T-helper 9 cell (primary cell): ENCODE data around the gene VSIG4.
"Not testable (repeated sequence)": the region's sequence is repeated elsewhere in the genome, so short reads cannot be mapped to it uniquely, and the experiment has no call there.

Source experiments
- DNase-seq: peaks from one replicate; pipeline ENCODE4 v3.0.0-alpha.2; 2020
- total RNA-seq, 2 donors: gene quantifications; one replicate each; lab custom pipeline; 2026; lab: John Stamatoyannopoulos, UW

The VSIG4 gene
- 0 to 0.07 reads per million in 2 donors for total RNA-seq

DNA sequence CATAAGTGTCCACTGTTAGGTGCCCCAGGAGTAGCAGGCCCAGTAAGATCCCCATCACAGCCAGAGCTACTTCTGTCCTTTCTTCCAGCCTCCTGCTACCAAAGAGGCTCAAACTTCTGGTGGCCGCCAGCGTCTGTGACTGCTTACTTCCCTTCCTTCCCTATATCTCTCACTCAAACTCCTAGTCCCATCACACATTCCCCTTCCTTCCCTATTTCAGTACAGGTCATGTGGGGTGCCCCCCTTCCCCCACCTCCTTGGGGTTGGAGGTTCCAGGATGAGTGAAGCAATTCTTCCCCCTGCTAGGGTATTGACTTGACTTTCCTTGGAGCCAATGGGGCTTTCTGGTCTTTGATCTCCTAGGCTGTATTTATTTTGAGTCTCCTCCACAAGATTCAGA, at the start of gene VSIG4:
VSIG4 (minus strand) TSS at position 137 of the 400 bp plus-strand sequence; CDS start at position 55, 82 bp downstream.
- no peak for DNase-seq

GRCh38 chrX:66076801-66077200, 36.9 kb upstream of the VSIG4 start:
- no peak for DNase-seq

DNA sequence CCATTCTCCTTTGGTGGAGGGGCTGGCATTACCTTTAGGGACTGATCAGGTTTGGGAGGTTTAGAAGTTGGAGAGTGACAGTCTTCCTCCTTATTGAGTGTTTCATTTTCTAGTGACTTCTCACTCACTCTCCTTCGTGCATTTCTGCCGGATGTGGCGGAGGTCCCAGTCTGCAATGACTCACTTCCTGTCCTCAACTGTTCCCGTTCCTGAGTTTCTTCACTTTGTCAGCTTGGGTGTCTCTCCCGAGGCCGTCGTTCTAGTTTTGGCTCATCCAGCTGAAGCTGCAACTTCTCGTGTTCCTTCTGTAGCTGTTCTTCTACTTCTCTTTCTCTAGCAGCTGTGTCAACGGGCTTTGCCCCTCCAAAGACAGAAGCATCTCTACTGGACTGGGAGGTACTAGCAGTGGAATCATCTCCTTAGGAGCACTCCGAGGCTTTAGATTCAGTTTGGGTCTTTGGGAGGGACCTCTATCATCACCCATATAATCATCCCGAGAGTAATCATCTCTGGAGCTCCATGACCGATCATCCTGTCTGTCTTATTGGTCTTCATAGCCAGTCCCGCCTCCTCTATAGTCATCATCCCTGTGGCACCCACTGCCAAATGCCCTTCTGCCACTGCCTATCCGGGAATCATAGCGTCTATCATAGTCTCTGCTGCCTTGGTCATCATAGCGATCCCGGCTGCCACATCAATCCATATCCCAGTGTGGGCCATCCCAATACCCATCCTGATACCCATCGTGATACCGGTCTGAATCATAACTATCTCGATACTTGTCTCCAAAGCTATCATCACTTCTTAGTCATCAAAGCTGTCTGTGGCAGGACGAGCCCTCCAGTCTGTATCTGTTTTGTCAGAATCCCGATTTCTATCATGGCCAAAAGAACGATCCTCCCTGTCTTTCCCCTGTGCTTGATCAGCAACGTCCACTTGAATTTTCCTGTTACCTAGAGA, 35.3 kb upstream of the VSIG4 start:
- DNase-seq = peak; percentile 8

GRCh38 chrX:66071126-66071525, 31.2 kb upstream of the VSIG4 start:
- DNase-seq = no peak

DNA sequence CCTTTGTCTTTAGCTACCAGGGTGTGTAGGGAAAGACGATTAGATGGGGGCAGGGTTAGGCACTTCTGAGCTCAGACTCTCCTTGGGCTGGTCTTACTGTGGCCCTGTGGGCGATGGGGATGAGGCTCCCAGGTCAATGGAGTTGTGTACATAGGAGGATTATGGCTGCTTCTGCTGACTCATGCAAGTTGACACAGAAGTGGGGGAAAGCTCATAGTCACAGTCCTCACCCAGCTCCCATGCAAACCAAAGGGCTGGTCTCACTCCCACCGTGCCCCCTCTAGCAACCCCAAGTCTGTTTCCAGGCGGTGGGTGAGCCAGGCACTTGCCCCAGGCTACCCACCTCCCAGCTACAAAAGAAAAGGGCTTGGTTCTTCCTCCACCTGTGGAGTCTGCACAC, 24.4 kb upstream of the VSIG4 start:
- DNase-seq = no peak

DNA sequence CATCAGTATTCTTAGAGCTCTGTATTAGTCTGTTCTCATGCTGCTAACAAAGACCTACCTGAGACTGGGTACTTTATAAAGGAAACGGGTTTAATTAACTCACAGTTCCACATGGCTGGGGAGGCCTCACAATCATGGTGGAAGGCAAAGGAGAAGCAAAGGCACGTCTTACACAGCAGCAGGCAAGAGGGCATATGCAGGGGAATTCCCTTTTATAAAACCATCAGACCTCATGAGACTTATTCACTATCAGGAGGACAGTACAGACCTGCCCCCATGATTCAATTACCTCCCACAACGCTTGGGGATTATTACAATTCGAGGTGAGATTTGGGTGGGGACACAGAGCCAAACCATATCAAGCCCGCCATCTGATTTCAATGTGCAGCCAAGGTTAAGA, 17.1 kb upstream of the VSIG4 start:
- not testable (repeated sequence) for DNase-seq

GRCh38 chrX:66054978-66055377, 15.1 kb upstream of the VSIG4 start:
- no peak for DNase-seq

GRCh38 chrX:66053414-66053813, 13.5 kb upstream of the VSIG4 start:
- no peak for DNase-seq

GRCh38 chrX:66051980-66052379, 12.1 kb upstream of the VSIG4 start:
- DNase-seq = no peak

DNA sequence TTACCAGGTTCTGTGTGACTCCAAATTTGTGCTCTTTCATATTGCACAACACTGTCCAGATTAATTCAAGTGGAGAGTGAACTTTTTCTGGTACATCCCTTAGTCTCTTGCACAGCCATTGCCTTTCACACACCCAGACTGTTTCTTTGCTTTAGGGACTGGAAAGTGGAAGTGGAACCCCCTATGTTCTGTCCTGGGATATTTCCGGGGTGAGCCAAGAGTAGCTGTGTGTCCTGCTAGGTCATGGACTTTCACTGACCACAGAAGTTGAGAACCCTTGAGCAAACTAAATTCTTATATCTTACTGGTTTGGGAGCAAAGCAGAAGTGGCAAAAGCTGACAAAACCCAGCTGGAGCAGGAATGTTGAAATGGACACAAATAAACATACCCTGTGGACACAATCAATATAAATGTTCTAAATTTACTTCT, 10.3 kb upstream of the VSIG4 start:
- no peak for DNase-seq

DNA sequence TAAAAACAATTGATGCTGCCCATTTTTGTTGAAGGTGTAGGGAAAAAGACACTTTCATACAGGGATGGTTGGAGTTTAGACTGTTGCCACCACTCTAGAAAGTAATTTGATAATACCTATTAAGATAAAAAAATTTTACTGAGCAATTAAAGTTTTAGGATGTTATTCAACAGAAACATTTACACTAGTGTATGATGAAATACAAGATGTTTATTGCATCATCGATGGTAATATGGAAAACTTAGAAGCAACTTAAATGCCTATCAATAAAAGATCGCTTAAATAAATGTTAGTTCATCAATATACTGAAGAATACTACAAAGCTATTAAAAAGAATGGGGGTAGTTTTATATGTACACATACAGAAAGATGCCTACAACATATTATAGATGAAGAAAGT, 9.2 kb upstream of the VSIG4 start:
- DNase-seq = no peak

- no peak for DNase-seq
Observed at GRCh38 chrX:66046612-66047235, 6.8 kb upstream of the VSIG4 start.

- DNase-seq = no peak
Observed at GRCh38 chrX:66045894-66046293, 6.0 kb upstream of the VSIG4 start.

GRCh38 chrX:66043584-66043983, 3.7 kb upstream of the VSIG4 start:
- DNase-seq = no peak

GRCh38 chrX:66042307-66043077, 2.6 kb upstream of the VSIG4 start:
- no peak for DNase-seq

GRCh38 chrX:66038115-66038514, 1.8 kb downstream of the VSIG4 start:
- DNase-seq = no peak

DNA sequence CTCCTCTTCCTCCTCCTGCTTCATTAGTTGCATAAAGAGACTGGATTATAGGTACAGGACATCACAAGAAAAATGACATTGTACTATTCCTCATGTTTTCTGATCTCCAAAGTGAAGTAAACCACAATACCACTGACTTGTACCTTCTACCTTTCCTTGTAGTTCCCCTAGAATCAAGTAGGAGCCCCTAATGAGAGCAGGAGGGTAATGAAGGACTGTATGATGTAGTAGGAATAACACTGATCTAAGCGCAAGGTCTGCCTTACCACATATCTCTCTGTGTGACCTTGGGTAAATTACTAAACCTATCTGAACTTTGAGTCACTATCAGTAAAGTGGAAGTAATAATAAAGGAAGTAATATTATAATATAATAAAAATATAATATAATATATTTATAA, 3.6 kb downstream of the VSIG4 start:
- no peak for DNase-seq

GRCh38 chrX:66035667-66036066, 4.2 kb downstream of the VSIG4 start:
- no peak for DNase-seq

GRCh38 chrX:66030505-66031317, 9.2 kb downstream of the VSIG4 start:
- DNase-seq = no peak

GRCh38 chrX:66028936-66029335, 10.9 kb downstream of the VSIG4 start:
- DNase-seq = no peak

DNA sequence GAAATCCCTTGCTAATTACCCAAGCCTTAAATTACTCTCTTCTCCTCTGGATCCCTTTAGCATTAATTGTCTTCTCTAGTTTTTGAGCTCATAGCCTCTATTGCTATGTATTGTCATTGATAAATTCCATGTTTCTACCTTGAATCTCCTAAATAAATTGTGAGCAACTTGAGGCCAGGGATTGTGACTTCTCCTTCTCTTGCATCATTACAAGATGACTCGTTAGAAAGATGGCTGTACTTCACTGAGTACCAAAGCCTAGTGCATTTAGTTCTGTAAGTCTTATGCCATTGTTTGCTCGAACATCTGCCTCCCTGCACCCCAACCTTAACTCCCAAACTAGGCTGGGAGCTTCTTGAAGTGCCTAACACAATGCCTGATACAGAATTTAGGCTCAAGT, 15.3 kb downstream of the VSIG4 start:
- no peak for DNase-seq

DNA sequence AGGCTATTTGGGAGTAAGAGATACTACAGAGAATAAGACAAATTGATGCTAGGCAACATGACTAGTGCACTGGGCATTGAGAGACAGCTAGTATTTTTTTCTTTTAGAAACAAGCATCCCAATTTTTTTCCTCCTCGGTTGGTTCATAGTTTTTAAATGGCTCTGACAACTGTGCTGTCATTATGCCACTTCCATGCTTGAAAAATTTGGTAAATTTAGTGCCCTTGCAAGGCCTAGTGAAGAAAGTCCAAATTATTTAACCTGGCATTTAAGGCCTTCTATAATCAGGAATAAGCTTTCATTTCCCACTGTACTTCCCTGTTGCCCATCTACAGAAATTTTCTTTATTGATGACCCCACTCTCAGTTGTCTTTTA, 15.8 kb downstream of the VSIG4 start:
- DNase-seq = no peak
